ENCODE results near the gene INPP5A.
"Not testable (repeated sequence)": the region's sequence is repeated elsewhere in the genome, so short reads cannot be mapped to it uniquely, and the experiment has no call there.

GRCh38 chr10:132825783-132826523 lies 288.4 kb downstream of the INPP5A start:
- TF ChIP-seq MYC (IDR thresholded peaks at IDR 0.05; ENCODE audit: low read depth, low read length); MYC (CRISPR knock-in tag; IDR thresholded peaks at IDR 0.05; ENCODE audit: borderline replicate concordance, low read depth); KDM4B (IDR thresholded peaks at IDR 0.05; ENCODE audit: borderline replicate concordance in 2 of 2, low read depth in 1 of 2); CHD1 (IDR thresholded peaks at IDR 0.05; ENCODE audit: low read length); SP1 (CRISPR knock-in tag; IDR thresholded peaks at IDR 0.05); ZNF639 (CRISPR knock-in tag; conservative IDR thresholded peaks at IDR 0.05 in 1 of 2, IDR thresholded peaks at IDR 0.05 in 1 of 2); CTCF (IDR thresholded peaks at IDR 0.05 in 2 of 3, conservative IDR thresholded peaks at IDR 0.05 in 1 of 3; ENCODE audit: insufficient read depth in 2 of 3, low read depth in 1 of 3, low read length in 3 of 3); POLR2A (conservative IDR thresholded peaks at IDR 0.05); ZNF431 (CRISPR knock-in tag; IDR thresholded peaks at IDR 0.05); RCOR1 (IDR thresholded peaks at IDR 0.05; ENCODE audit: borderline replicate concordance in 1 of 2, low read depth in 2 of 2, low read length in 2 of 2); EHMT2 (IDR thresholded peaks at IDR 0.05); NCOR1 (IDR thresholded peaks at IDR 0.05); TAL1 (IDR thresholded peaks at IDR 0.05): not testable (repeated sequence)

Data from K562 (cell line).